ENCODE data around the gene IL2RG.

IL2RG gene

GRCh38 chrX:71102292-71102691, 9.1 kb downstream of the IL2RG start:
- DNase-seq (ENCODE audit: low read depth) = no peak
- TF ChIP-seq CTCF (IDR thresholded peaks at IDR 0.05; ENCODE audit: insufficient read depth, low read depth, low read length, missing control alignments) = no peak
- H3K4me3 ChIP-seq (ENCODE audit: low read length) = no peak overlapping the region

- DNase-seq (ENCODE audit: low read depth) = no peak
- TF ChIP-seq CTCF (IDR thresholded peaks at IDR 0.05; ENCODE audit: insufficient read depth, low read depth, low read length, missing control alignments) = no peak
- no peak overlapping the region for H3K4me3 ChIP-seq (ENCODE audit: low read length)
These were observed 10.5 kb downstream of the IL2RG start for GRCh38 chrX:71100581-71101505.

GRCh38 chrX:71099736-71100135, 11.6 kb downstream of the IL2RG start:
- no peak for DNase-seq (ENCODE audit: low read depth)
- no peak overlapping the region for H3K4me3 ChIP-seq (ENCODE audit: low read length)
- no peak for TF ChIP-seq CTCF (IDR thresholded peaks at IDR 0.05; ENCODE audit: insufficient read depth, low read depth, low read length, missing control alignments)

DNA sequence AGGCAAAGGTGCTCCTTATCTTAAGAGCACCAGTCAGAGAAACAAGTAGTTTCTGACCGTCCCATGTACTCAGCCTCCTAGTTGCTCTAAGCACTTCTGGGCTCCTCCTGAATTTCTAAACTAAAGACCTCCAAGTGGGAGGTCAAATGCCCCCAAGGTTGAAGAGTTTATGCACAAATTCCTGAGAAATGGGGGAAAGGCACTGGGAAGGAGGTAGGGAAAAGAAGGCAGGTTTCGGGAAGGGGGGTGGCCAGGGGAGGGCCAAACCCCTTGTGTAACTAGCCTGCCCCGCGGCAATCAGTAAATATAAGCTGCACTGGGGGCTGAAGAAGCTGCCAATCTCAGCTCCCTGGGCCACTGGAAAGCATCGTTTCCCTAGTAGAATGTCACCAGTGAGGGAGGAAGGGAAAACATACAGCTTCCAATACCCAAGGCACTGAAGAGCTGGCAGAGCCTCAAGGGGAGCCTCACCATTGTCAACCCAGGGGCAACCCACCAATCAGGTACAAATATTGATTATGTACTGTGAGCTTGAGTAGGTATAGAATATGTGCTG, 12.3 kb downstream of the IL2RG start:
- no peak for TF ChIP-seq CTCF (IDR thresholded peaks at IDR 0.05; ENCODE audit: insufficient read depth, low read depth, low read length, missing control alignments)
- no peak for DNase-seq (ENCODE audit: low read depth)
- H3K4me3 ChIP-seq (ENCODE audit: low read length) = no peak overlapping the region

DNA sequence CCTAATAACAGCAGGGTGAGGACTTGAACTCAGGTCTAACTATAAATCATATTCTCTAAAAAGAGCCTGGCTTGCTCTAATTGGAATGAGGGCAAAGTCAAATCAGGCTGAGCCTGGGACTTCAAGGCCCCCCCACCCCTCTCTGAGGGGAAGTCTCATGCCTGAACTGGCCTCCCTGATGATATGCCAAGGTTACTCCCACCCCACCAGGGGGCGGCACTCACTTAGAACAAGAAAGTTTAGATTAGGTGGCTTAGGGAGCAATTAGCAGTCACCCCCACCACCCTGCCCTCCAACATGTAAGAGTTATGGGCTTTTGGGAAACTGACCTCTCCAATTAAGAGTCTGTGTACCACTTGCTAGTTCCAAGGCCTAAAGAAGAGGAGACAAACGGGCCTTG, 13.1 kb downstream of the IL2RG start:
- peak; percentile 44 for DNase-seq (ENCODE audit: low read depth)
- H3K4me3 ChIP-seq (ENCODE audit: low read length) = no peak overlapping the region
- TF ChIP-seq CTCF (IDR thresholded peaks at IDR 0.05; ENCODE audit: insufficient read depth, low read depth, low read length, missing control alignments) = peak; percentile 27

GRCh38 chrX:71096760-71097032, 14.7 kb downstream of the IL2RG start:
- peak overlapping the region; percentile 62 for H3K4me3 ChIP-seq (ENCODE audit: low read length)
- no peak for TF ChIP-seq CTCF (IDR thresholded peaks at IDR 0.05; ENCODE audit: insufficient read depth, low read depth, low read length, missing control alignments)
- DNase-seq (ENCODE audit: low read depth) = no peak

Measured in epithelial cell of esophagus (primary cell).